PC-9 (cell line): ENCODE data around the gene LGALS9. TPM values are rescaled to one million over a fixed set of nuclear protein-coding genes. Genes with fewer than 3 reads are reported as not detected.
A peak's percentile ranks its signal among the peaks of the same experiment; 100 is the strongest.
"Not testable (repeated sequence)": the region's sequence is repeated elsewhere in the genome, so short reads cannot be mapped to it uniquely, and the experiment has no call there.

Experiments used
- BruUV-seq: library from RNA; stranded (reverse); fragments of 400-500 nt; replicated peaks from 2 replicates; lab custom pipeline; 2021; lab: Mats Ljungman, UMichigan
- CTCF ChIA-PET: fragments of 300-600 bp; sonication (Branson Sonifier 250); formaldehyde crosslinking; loops from one replicate; lab custom pipeline; 2022; ENCODE audit warnings: antibody characterized with exemption; lab: Charles Lee
- POLR2A ChIA-PET: fragments of 300-600 bp; sonication (Branson Sonifier 250); formaldehyde crosslinking; loops from one replicate; lab custom pipeline; 2022; ENCODE audit warnings: antibody characterized with exemption; ENCODE audit not compliant: unreplicated experiment; lab: Charles Lee
- DNase-seq, 2 experiments: peaks; one replicate each; pipeline versions ENCODE4 v3.0.0 to v3.0.0-alpha.2; 2015 to 2022; ENCODE audit warnings: mixed read lengths in 1 of 2
- H2AFZ ChIP-seq: fragments of 200-600 bp; sonication (generic); 2 replicates; pipeline ENCODE4 v1.8.1; 2017; ENCODE audit warnings: antibody characterized with exemption
- H3F3A ChIP-seq: fragments of 200-600 bp; sonication (generic); 2 replicates; pipeline ENCODE4 v1.8.1; 2017; ENCODE audit warnings: antibody characterized with exemption, mild to moderate bottlenecking, low read depth; ENCODE audit not compliant: insufficient read depth
- H3K27ac ChIP-seq: fragments of 200-600 bp; sonication (generic); 2 replicates; pipeline ENCODE4 v1.6.1; 2016; ENCODE audit warnings: mixed run types
- H3K27me3 ChIP-seq: fragments of 200-600 bp; sonication (generic); 2 replicates; pipeline ENCODE4 v1.6.1; 2016; ENCODE audit warnings: low read depth, mixed run types; ENCODE audit not compliant: insufficient read depth
- H3K36me3 ChIP-seq: fragments of 200-600 bp; sonication (generic); 2 replicates; pipeline ENCODE4 v1.6.1; 2016; ENCODE audit warnings: low read depth, mixed run types
- H3K4me1 ChIP-seq: fragments of 200-600 bp; sonication (generic); replicated peaks from 2 replicates; pipeline ENCODE4 v1.6.1; 2016; ENCODE audit warnings: mixed run types; ENCODE audit not compliant: insufficient read depth
- H3K4me2 ChIP-seq: fragments of 200-600 bp; sonication (generic); 2 replicates; pipeline ENCODE4 v1.6.1; 2017; ENCODE audit warnings: mixed run types
- H3K4me3 ChIP-seq: fragments of 200-600 bp; sonication (generic); 2 replicates; pipeline ENCODE4 v1.6.1; 2016; ENCODE audit warnings: mixed run types
- H3K79me2 ChIP-seq: fragments of 200-600 bp; sonication (generic); 2 replicates; pipeline ENCODE4 v1.6.1; 2017; ENCODE audit warnings: low read depth, mixed run types
- H3K9me2 ChIP-seq: fragments of 200-600 bp; sonication (generic); 2 replicates; pipeline ENCODE4 v1.8.1; 2017; ENCODE audit warnings: mild to moderate bottlenecking; ENCODE audit not compliant: insufficient read depth
- H3K9me3 ChIP-seq: fragments of 200-600 bp; sonication (generic); 2 replicates; pipeline ENCODE4 v1.8.1; 2016; ENCODE audit warnings: low read depth; ENCODE audit not compliant: insufficient read depth
- H4K20me1 ChIP-seq: fragments of 200-600 bp; sonication (generic); 2 replicates; pipeline ENCODE4 v1.8.1; 2017; ENCODE audit not compliant: insufficient read depth
- CTCF ChIP-seq: fragments of 200-600 bp; sonication (generic); conservative IDR thresholded peaks from 2 replicates; pipeline ENCODE4 v1.6.1; 2017; ENCODE audit warnings: mixed run types, antibody characterized with exemption, mild to moderate bottlenecking, moderate library complexity
- EZH2 ChIP-seq: fragments of 200-600 bp; sonication (generic); IDR thresholded peaks from 2 replicates; pipeline ENCODE4 v1.8.0; 2017; ENCODE audit warnings: antibody characterized with exemption, low read depth
- intact Hi-C: fragments of 100-400 bp; cut with micrococcal nuclease; formaldehyde crosslinking; loops from one replicate; pipeline ENCODE4 v1.10.0; 2022; ENCODE audit not compliant: unreplicated experiment
- total RNA-seq: library from RNA; stranded (reverse); gene quantifications from 2 replicates; pipeline ENCODE4 v1.2.3, GENCODE V29; 2021

LGALS9 gene
- total RNA-seq, 1 experiment from 2014 or later = 14.5 TPM

DNA sequence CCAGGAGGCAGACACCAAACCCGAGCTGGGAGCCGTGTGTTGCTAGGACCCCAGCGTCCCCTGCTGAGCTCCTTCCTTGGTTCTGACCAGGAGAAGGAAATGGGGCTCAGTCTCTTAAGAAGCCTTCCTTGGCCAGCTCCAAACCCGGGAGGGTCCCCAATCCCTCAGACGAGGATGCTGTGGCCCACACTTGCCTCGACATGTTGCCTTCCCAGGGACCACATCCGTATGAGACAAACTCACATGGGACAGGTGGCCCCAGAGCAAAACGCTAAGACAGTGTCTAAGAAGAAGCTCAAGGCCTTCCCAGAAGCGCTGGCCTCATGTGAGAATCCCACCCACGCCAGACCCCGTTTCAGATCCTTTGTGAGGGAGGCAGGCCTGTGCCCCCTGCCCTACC is 19.8 kb downstream of the LGALS9 start:
- CTCF ChIA-PET = no interaction called here
- no peaks in the 10 kb centered on the region for H3K36me3 ChIP-seq
- no peak overlapping the region for H3K27ac ChIP-seq
- H3F3A ChIP-seq = no peaks in the 10 kb centered on the region
- DNase-seq = no peak
- POLR2A ChIA-PET = no interaction called here
- intact Hi-C loops = loop anchor here (1.0 to 5.0 kb wide), 3 partner anchors 42 to 414 kb away; no protein-coding TSS in a partner anchor
- H4K20me1 ChIP-seq = no peaks in the 10 kb centered on the region
- no peak for TF ChIP-seq CTCF
- no peaks in the 10 kb centered on the region for H3K9me3 ChIP-seq
- no peaks in the 10 kb centered on the region for H3K79me2 ChIP-seq
- no peaks in the 10 kb centered on the region for H3K9me2 ChIP-seq
- H2AFZ ChIP-seq = no peak overlapping the region
- BruUV-seq = no TSS peak
- no peaks in the 10 kb centered on the region for H3K4me1 ChIP-seq
- H3K4me2 ChIP-seq = no peak overlapping the region
- no peak overlapping the region for H3K4me3 ChIP-seq
- no peaks in the 10 kb centered on the region for H3K27me3 ChIP-seq

GRCh38 chr17:27651411-27652345 is 20.7 kb downstream of the LGALS9 start:
- POLR2A ChIA-PET = no interaction called here
- no peak overlapping the region for H3K27ac ChIP-seq
- H3K36me3 ChIP-seq = no peaks in the 10 kb centered on the region
- H3K27me3 ChIP-seq = no peaks in the 10 kb centered on the region
- no peaks in the 10 kb centered on the region for H4K20me1 ChIP-seq
- no peaks in the 10 kb centered on the region for H3K4me1 ChIP-seq
- no peak overlapping the region for H3K4me2 ChIP-seq
- intact Hi-C loops = loop anchor here (1.0 to 5.0 kb wide), 3 partner anchors 42 to 414 kb away; no protein-coding TSS in a partner anchor
- H3K79me2 ChIP-seq = no peaks in the 10 kb centered on the region
- CTCF ChIA-PET = no interaction called here
- no peak overlapping the region for H3K4me3 ChIP-seq
- no peaks in the 10 kb centered on the region for H3K9me3 ChIP-seq
- no TSS peak for BruUV-seq
- peak in 1 of 2 experiments; percentile 58 for DNase-seq
- no peaks in the 10 kb centered on the region for H3K9me2 ChIP-seq
- TF ChIP-seq EZH2 (no peak), CTCF (peak; percentile 94)
- no peak overlapping the region for H2AFZ ChIP-seq
- H3F3A ChIP-seq = no peaks in the 10 kb centered on the region

- BruUV-seq, H2AFZ ChIP-seq, H3K9me2 ChIP-seq, H3K9me3 ChIP-seq, H4K20me1 ChIP-seq, CTCF ChIA-PET, H3K79me2 ChIP-seq, H3K4me1 ChIP-seq, H3K4me2 ChIP-seq, POLR2A ChIA-PET, H3K27ac ChIP-seq, H3K36me3 ChIP-seq, DNase-seq, H3K4me3 ChIP-seq, H3F3A ChIP-seq, H3K27me3 ChIP-seq: not testable (repeated sequence)
- intact Hi-C loops = loop anchor here (5.0 kb wide), 1 partner anchor 416 kb away; no protein-coding TSS in a partner anchor
Observed at GRCh38 chr17:27653449-27653971, 22.5 kb downstream of the LGALS9 start.
